Rectal smooth muscle tissue (tissue), 1 donor: ENCODE results near the gene HDHD2.
A peak's percentile ranks its signal among the peaks of the same experiment; 100 is the strongest.
"Not testable (repeated sequence)": the region's sequence is repeated elsewhere in the genome, so short reads cannot be mapped to it uniquely, and the experiment has no call there.

ENCODE experiments used
- H3K27ac ChIP-seq: one replicate; pipeline ENCODE4 v1.7.0; 2013; ENCODE audit warnings: low read depth, low read length, inconsistent platforms
- H3K27me3 ChIP-seq: one replicate; pipeline ENCODE4 v1.7.0; 2013; ENCODE audit warnings: low read length; ENCODE audit not compliant: control insufficient read depth, insufficient read depth
- H3K36me3 ChIP-seq: one replicate; pipeline ENCODE4 v1.7.0; 2013; ENCODE audit warnings: low read length; ENCODE audit not compliant: control insufficient read depth, insufficient read depth
- H3K4me1 ChIP-seq: one replicate; pipeline ENCODE4 v1.7.0; 2013; ENCODE audit warnings: low read length; ENCODE audit not compliant: control insufficient read depth, insufficient read depth
- H3K4me3 ChIP-seq: one replicate; pipeline ENCODE4 v1.7.0; 2013; ENCODE audit warnings: low read length
- H3K9ac ChIP-seq: one replicate; pipeline ENCODE4 v1.7.0; 2013; ENCODE audit warnings: low read length

HDHD2 gene

GRCh38 chr18:47172476-47172875, 22.2 kb upstream of the HDHD2 start:
- Histone ChIP-seq H3K4me3 (no peak overlapping the region), H3K4me1 (peaks cover 6% of the 10 kb centered on the region), H3K36me3 (no peaks in the 10 kb centered on the region), H3K9ac (no peak overlapping the region), H3K27me3 (no peaks in the 10 kb centered on the region), H3K27ac (no peak overlapping the region)

GRCh38 chr18:47168913-47169312, 18.6 kb upstream of the HDHD2 start:
- no peaks in the 10 kb centered on the region for H3K4me1 ChIP-seq
- H3K9ac ChIP-seq = no peak overlapping the region
- H3K27ac ChIP-seq = no peak overlapping the region
- no peaks in the 10 kb centered on the region for H3K27me3 ChIP-seq
- no peaks in the 10 kb centered on the region for H3K36me3 ChIP-seq
- H3K4me3 ChIP-seq = no peak overlapping the region

GRCh38 chr18:47168509-47168908, 18.2 kb upstream of the HDHD2 start:
- no peaks in the 10 kb centered on the region for H3K27me3 ChIP-seq
- no peak overlapping the region for H3K4me3 ChIP-seq
- H3K9ac ChIP-seq = no peak overlapping the region
- H3K36me3 ChIP-seq = no peaks in the 10 kb centered on the region
- no peaks in the 10 kb centered on the region for H3K4me1 ChIP-seq
- H3K27ac ChIP-seq = no peak overlapping the region

GRCh38 chr18:47166294-47166693, 16.0 kb upstream of the HDHD2 start:
- Histone ChIP-seq H3K27me3 (no peaks in the 10 kb centered on the region), H3K36me3 (no peaks in the 10 kb centered on the region), H3K27ac (no peak overlapping the region), H3K4me1 (no peaks in the 10 kb centered on the region), H3K4me3 (no peak overlapping the region), H3K9ac (no peak overlapping the region)

- Histone ChIP-seq H3K4me3 (no peak overlapping the region), H3K9ac (no peak overlapping the region)
These were observed 12.9 kb upstream of the HDHD2 start for GRCh38 chr18:47163241-47163640.

GRCh38 chr18:47160256-47160655, 10.0 kb upstream of the HDHD2 start:
- no peak overlapping the region for H3K27ac ChIP-seq
- H3K9ac ChIP-seq = no peak overlapping the region
- no peaks in the 10 kb centered on the region for H3K4me1 ChIP-seq
- H3K36me3 ChIP-seq = no peaks in the 10 kb centered on the region
- no peaks in the 10 kb centered on the region for H3K27me3 ChIP-seq
- H3K4me3 ChIP-seq = no peak overlapping the region

More at GRCh38 chr18:47163241-47163640, 12.9 kb upstream of the HDHD2 start:
- no peak overlapping the region for H3K27ac ChIP-seq
- H3K36me3 ChIP-seq = no peaks in the 10 kb centered on the region
- H3K27me3 ChIP-seq = no peaks in the 10 kb centered on the region
- H3K4me1 ChIP-seq = no peaks in the 10 kb centered on the region

GRCh38 chr18:47158404-47158803, 8.1 kb upstream of the HDHD2 start:
- H3K27me3 ChIP-seq, H3K9ac ChIP-seq, H3K36me3 ChIP-seq, H3K27ac ChIP-seq, H3K4me1 ChIP-seq, H3K4me3 ChIP-seq: not testable (repeated sequence)

GRCh38 chr18:47151439-47151838, 1.1 kb upstream of the HDHD2 start:
- H3K27me3 ChIP-seq = no peaks in the 10 kb centered on the region
- no peak overlapping the region for H3K9ac ChIP-seq
- no peaks in the 10 kb centered on the region for H3K36me3 ChIP-seq
- H3K4me1 ChIP-seq = peaks cover 5% of the 10 kb centered on the region
- no peak overlapping the region for H3K27ac ChIP-seq
- peak overlapping the region; percentile 99 for H3K4me3 ChIP-seq

- Histone ChIP-seq H3K4me1 (peaks cover 5% of the 10 kb centered on the region), H3K27ac (peak overlapping the region; percentile 92), H3K9ac (peak overlapping the region; percentile 58), H3K4me3 (peak overlapping the region; percentile 99), H3K27me3 (no peaks in the 10 kb centered on the region), H3K36me3 (no peaks in the 10 kb centered on the region)
These were observed 595 bp upstream of the HDHD2 start for GRCh38 chr18:47150824-47151366.

- Histone ChIP-seq H3K27ac (peak overlapping the region; percentile 92), H3K4me3 (peak overlapping the region; percentile 99), H3K36me3 (no peaks in the 10 kb centered on the region), H3K4me1 (peaks cover 5% of the 10 kb centered on the region), H3K27me3 (no peaks in the 10 kb centered on the region), H3K9ac (peak overlapping the region; percentile 83)
These were observed 757 bp downstream of the HDHD2 start for GRCh38 chr18:47149457-47150028.

GRCh38 chr18:47146206-47146605, 4.1 kb downstream of the HDHD2 start:
- Histone ChIP-seq H3K4me3 (no peak overlapping the region), H3K36me3 (no peaks in the 10 kb centered on the region), H3K27ac (no peak overlapping the region), H3K9ac (no peak overlapping the region), H3K27me3 (no peaks in the 10 kb centered on the region), H3K4me1 (peaks cover 5% of the 10 kb centered on the region)

GRCh38 chr18:47143899-47144485, 6.3 kb downstream of the HDHD2 start:
- Histone ChIP-seq H3K27me3 (no peaks in the 10 kb centered on the region), H3K36me3 (no peaks in the 10 kb centered on the region), H3K27ac (no peak overlapping the region), H3K9ac (no peak overlapping the region), H3K4me1 (no peaks in the 10 kb centered on the region), H3K4me3 (no peak overlapping the region)

GRCh38 chr18:47143153-47143552, 7.1 kb downstream of the HDHD2 start:
- Histone ChIP-seq H3K27ac (no peak overlapping the region), H3K4me3 (no peak overlapping the region), H3K9ac (no peak overlapping the region), H3K27me3 (no peaks in the 10 kb centered on the region), H3K4me1 (no peaks in the 10 kb centered on the region), H3K36me3 (no peaks in the 10 kb centered on the region)
